ENCODE data around the gene GDAP1L1.
"Not testable (repeated sequence)": the region's sequence is repeated elsewhere in the genome, so short reads cannot be mapped to it uniquely, and the experiment has no call there.

Gene GDAP1L1

DNA sequence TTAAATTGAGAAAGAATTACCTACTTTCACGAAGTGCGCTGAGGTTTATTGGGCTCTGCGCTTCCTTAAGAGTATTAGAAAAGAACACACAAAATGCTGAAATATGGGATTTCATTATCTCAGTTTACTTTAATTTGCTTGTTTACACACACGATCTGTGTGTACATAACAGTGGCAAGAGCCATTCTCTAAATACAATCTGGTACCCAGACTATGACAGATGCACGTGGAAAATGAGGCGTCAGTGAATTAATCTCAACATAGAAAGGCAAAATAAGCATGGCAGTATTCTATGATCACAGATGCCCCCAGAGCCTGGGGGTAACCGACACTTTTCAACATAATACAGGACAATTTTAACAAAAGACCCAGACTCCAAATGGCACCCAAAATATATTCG, 55.6 kb downstream of the GDAP1L1 start:
- no peak for DNase-seq (ENCODE audit: low read depth in 2 of 2)

DNA sequence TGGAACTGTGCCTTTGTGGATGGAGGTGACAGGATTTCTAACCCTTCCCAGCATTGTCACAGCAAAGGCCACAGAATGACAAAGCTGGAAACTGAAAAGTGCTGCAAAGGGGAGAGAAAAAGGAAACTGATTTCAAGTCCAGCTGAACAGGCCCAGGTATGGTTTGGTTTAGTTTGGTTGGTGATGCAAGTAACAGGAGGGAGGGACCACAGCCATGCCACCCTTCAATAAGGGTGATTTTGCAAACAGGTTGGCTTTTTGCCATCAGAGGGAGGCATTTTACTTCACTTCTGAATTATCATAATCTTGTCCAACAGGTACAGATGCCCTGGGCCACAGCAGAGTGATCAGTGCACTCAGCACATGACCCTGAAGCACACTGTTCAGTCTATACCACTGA, 57.3 kb downstream of the GDAP1L1 start:
- DNase-seq (ENCODE audit: low read depth in 2 of 2): no peak

DNA sequence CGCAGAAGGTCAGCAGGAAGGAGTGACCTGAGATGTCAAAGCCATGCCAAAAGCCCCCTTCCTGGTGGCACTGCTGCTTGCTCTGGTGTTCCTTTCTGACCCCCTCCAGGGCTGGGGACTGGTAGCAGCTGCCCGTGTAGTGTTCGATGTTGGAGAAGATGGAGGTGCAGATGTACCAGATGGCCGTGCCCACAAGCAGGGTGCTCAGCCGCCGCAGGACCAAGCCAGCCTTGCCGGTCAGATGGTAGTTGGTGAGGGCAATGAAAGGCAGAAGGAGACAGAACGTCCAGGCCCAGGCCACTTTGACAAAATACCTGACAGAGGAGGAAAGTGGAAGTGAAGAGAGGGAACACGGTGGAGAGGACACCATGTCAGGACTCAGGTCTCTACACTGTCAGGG, 59.8 kb downstream of the GDAP1L1 start:
- DNase-seq (ENCODE audit: low read depth in 2 of 2): no peak

DNA sequence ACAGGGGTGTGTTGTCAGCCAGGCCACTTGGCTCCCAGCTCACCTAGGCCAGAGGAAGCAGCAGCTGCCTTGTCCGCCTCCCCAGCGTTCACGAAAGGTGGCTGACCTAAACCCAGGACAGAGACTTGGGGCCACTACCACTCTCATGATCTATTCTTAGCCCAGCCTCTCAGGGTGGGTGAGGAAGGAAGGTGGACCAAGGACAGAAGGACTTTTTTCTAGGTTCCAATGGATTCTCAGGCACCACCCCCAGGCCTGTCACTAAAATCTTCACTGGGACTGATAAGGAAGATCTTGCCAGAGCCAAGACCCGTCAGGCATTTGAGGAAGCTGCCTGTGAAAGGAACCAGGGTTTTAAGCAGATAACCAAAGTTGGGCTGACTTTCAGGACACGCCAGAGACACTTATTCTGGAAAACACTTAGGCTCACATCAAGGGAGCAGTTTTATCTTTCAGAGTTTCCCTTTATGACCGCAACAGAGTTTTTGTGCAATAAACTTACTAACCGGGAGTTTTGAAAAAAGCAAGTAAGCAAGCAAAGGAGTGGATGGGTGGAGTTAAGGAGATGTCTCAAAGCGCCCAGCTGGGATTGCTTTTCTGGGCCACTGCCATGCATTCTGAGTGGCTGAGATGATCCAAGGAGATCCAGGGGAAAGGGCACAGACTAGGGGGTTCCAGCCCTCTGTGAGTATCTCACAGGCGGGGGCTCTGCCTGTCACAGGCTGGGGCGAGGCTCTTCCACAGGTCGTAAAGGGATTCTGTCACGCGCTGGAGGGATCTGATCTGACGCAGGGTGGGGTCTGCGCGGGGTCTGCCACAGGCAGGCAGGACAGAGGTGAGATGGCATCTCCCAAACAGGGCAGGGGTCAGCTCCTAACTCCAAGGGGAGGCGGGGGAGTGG, 62.9 kb downstream of the GDAP1L1 start:
- DNase-seq (ENCODE audit: low read depth in 2 of 2): no peak

DNA sequence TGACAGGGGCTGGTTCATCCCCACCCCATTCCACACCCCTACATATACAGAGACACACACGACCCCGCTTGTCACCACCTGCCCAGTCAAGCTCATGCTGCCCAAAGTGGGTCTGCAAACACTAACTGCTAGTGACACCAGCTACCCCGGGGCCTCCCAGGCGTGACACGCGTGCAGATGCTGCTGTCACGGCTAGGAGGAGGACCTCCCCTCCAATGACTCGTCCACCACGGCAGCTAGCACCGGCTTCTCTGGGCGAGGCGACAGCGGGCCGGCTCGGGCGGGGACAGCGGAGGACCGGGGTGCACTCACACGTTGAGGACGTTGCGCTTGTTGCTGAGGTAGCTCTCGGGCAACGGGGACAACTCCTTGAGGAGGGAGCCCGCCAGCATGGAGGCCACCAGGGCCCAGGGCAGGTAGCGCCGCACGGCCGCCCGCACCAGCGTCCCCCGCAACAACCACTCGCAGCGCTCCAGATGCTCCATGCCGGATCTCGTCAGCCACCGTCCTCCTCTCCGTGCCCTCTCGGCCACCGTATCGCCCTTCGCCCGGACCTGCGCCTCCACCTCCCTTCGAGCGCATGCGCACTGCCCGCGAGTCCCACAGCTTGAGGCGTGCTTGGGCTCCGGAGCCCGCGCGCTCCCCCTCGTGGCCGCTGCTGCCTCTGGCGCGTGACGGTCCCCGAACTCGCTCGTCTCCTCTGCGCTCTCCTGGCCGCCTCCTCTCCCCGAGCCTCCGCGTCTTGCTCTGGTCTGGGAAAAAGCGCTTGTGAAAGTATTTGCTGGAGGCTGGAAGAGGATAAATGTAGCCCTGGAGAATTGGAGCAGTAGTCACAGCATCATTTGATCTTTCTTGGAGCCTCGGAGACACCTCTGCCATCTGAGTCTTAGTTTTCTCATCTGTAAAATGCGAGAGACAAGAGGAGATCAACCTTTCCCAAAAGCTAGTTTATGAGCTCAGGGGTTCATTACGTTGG, 63.8 kb downstream of the GDAP1L1 start, which contains the start of gene FITM2:
Gene FITM2, minus strand, starts transcription at position 539 of the 976 bp plus-strand sequence. Its CDS starts 54 bp downstream, at position 485.
- peak; percentile 98 to 99 for DNase-seq (ENCODE audit: low read depth in 2 of 2)

DNA sequence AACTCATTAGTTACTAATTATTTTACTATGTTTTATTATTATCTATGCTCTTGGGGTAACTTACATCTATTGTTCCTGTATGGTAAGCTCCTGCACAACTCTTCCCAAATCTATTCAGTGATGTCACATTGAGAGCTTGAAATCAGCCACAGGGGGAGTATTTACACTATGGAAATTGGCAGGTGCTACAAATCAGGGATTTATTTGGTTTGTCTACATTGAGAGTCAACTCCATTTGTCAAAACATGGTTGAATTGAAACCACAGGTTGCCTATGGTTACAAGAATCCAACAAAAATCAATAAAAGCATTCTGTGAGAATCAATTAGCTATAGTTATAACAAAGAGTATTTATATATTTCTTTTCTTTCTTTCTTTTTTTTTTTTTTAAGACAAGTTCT, 67.8 kb downstream of the GDAP1L1 start:
- DNase-seq (ENCODE audit: low read depth in 2 of 2): no peak

DNA sequence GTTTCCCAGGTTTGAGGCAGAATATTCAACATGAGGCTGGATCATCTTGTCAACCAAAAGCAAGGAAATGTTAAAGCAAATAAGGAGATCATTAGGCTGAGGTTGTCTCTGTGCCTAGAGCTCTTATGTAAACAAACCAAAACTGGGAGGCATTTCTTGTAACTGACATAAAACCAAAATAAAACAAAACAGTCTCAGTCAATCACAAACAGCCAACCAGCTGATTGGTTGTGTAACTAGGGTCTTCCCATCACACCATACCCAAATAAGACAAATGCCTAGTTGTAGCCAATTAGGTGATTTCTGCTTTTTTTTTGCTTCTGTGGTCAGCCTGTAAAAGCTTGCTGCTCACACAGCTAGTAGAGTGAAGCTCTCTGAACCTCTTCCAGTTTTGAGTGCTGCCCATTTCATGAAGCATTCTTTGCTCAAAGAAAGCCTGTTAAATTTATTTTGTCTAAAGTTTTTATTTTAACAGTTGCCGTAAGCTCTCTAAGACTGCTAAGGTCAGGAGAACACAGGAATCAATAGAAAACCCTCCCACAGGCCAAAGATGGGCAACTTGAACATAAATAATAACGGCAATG, 72.8 kb downstream of the GDAP1L1 start:
- no peak for DNase-seq (ENCODE audit: low read depth in 2 of 2)

DNA sequence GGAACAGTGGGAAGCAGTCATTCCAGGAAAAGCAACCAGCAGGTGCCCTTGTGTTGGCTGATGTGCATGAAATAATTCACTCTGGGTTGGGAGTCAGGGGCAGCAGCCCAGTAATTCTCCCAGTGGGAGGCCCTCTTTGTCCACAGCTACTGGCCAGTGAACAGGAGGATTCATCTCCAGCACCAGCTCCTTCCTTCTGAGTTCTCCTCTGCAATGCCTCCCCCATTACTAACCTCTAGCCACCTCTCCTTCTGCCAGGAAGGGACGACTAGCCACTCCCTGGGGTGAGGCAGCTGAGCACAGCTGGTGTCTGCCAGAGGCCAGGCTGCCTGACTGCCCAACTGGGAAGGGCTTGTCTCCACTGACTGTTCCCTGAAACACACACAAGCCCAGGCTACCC, 77.2 kb downstream of the GDAP1L1 start:
- DNase-seq (ENCODE audit: low read depth in 2 of 2): no peak

DNA sequence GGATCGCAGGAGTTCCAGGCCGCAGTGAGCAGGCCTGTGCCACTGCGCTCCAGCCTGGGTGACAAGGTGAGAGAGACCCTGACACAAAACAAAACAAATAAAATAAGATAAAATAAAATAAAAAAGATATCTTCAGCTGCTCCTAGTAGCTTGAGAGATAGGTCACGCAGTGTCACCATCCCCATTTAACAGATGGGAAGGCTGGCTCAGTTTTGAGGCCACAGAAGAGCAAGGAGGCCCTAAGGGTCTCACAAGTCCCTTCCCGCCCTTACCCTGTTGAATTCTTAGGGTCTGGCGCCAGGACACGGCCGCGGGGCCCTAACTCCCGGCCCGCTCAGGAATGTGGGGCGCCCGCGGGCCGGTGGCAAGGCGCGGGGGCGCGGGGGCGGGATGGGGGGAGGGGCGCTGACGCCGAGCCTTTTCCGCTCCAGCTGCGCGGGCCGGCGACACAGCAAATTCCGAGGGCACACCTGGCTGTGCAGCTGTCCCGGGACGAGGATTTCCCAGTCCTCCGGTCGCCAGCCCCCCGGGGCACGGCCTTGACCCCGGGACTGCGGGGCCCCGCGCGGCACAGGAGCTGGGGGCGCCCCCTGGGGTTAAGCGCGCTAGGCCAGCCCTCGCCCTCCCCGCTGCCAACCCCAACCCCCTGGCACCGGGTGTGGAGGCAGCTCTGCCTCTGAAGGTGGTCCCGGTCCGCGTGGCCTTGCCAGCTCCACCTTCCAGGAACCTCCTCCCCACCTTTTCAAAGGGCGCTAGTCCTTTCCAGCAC, 79.5 kb downstream of the GDAP1L1 start:
- peak in 1 of 2 donors; percentile 10 for DNase-seq (ENCODE audit: low read depth in 2 of 2)

DNA sequence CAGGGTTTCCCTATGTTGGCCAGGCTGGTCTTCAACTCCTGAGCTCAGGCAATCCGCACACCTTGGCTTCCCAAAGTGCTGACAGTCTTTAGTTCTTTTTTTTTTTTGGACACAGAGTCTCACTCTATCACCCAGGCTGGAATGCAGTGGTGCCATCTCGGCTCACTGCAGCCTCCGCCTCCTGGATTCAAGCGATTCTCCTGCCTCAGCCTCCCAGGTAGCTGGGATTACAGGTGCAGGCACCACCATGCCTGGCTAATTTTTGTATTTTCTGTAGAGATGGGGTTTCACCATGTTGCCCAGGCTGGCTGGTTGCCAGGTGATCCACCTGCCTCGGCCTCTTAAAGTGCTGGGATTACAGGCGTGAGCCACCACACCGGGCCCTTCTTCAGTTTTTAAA, 80.6 kb downstream of the GDAP1L1 start:
- not testable (repeated sequence) for DNase-seq (ENCODE audit: low read depth in 2 of 2)

DNA sequence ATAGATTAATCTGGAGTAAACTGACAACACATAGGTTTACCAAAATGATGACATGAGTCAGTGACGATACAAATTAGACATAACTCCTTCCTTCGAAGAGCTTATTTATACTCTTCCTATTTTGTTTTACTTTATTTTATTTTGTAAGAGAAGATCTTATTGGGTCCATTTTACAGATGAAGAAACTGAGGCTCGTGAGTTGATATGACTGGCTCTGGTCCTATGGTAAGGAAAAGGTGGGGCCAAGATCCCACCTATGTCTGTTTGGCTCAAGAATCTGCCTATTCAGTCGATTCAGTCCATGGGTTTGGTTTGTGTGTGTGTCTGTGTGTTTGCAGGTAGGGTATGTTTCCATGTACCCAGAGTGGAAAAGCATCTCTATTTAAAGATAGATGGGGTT, 81.3 kb downstream of the GDAP1L1 start:
- no peak for DNase-seq (ENCODE audit: low read depth in 2 of 2)

All from activated CD4-positive, alpha-beta T cell treated with anti-CD3 and anti-CD28 coated beads for 24 hours (primary cell).